Epithelial cell of esophagus (primary cell): ENCODE results near the gene IGF2BP2.
"Not testable (repeated sequence)": the region's sequence is repeated elsewhere in the genome, so short reads cannot be mapped to it uniquely, and the experiment has no call there.

Source experiments
- DNase-seq: peaks from one replicate; pipeline ENCODE4 v3.0.0; 2010; ENCODE audit warnings: low read depth
- H3K4me3 ChIP-seq: 2 replicates; pipeline ENCODE4 v1.5.1; 2011; ENCODE audit warnings: mild to moderate bottlenecking, low read length, control low read depth
- CTCF ChIP-seq: IDR thresholded peaks from 2 replicates; pipeline ENCODE4 v1.5.1; 2011; ENCODE audit warnings: low read depth, mild to moderate bottlenecking, low read length, control low read depth, inconsistent platforms; ENCODE audit not compliant: insufficient read depth; ENCODE audit errors: missing control alignments

IGF2BP2 gene

GRCh38 chr3:185842241-185842640, 17.4 kb upstream of the IGF2BP2 start:
- no peak for TF ChIP-seq CTCF
- no peak for DNase-seq
- no peak overlapping the region for H3K4me3 ChIP-seq

GRCh38 chr3:185838417-185838989, 13.7 kb upstream of the IGF2BP2 start:
- DNase-seq: not testable (repeated sequence)

GRCh38 chr3:185837414-185837813, 12.6 kb upstream of the IGF2BP2 start:
- no peak for DNase-seq
- no peak for TF ChIP-seq CTCF
- H3K4me3 ChIP-seq: no peak overlapping the region

More at GRCh38 chr3:185838417-185838989, 13.7 kb upstream of the IGF2BP2 start:
- H3K4me3 ChIP-seq: not testable (repeated sequence)

GRCh38 chr3:185831990-185832389, 7.1 kb upstream of the IGF2BP2 start:
- H3K4me3 ChIP-seq: no peak overlapping the region
- no peak for DNase-seq
- TF ChIP-seq CTCF: no peak

- DNase-seq: no peak
- no peak overlapping the region for H3K4me3 ChIP-seq
- TF ChIP-seq CTCF: no peak
Observed at GRCh38 chr3:185831195-185831594, 6.4 kb upstream of the IGF2BP2 start.

- H3K4me3 ChIP-seq: no peak overlapping the region
- no peak for TF ChIP-seq CTCF
Observed at GRCh38 chr3:185830018-185830797, 5.4 kb upstream of the IGF2BP2 start.

GRCh38 chr3:185828755-185829154, 3.9 kb upstream of the IGF2BP2 start:
- TF ChIP-seq CTCF: no peak
- DNase-seq: no peak
- H3K4me3 ChIP-seq: no peak overlapping the region

More at GRCh38 chr3:185830018-185830797, 5.4 kb upstream of the IGF2BP2 start:
- DNase-seq: no peak
